ENCODE measurements around the gene NOC2L. TPM values are rescaled to one million over a fixed set of nuclear protein-coding genes. Genes with fewer than 3 reads are reported as not detected.

The NOC2L gene
- total and polyA plus RNA-seq, 9 of the 15 experiments (the other 6 are each of a cell fraction or from before 2014, with no cell fraction given), result 4.0 to 410 (median 200) TPM

DNA sequence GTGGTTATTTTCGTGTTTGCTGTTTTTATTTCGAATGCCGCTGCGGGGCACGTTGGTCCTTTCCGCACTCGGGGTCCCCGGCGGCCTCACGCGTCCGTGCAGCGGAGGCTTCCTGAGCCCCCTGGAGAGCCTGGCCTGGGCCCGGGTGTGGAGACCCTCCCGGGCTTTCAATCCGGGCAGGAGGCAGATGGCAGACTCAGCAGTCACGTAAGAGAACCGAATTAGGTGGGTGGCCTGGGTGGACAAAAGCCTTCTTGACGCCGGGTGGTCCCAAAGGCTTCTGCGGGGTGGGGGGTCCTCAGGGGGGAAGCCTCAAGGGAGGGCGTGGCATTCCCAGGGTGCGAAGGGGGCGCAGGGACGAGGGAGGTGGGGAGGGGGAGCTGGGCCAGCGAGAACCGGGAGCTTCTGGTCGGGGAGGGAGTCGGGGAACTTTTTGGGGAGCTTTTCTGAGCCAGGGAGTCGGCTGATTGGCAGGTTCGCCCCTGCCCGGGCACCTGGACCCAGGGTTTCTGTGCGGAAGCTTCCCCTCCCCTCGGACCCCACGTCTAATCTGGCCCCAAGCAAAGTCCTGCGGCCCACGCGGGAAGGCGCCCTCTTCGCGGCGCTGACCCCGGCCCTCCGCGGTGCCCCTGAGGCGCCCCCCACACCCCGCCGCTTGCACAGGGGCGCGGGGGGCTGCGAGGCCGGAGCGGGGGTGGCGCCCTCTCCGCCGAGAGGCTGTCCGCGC, 42.2 kb upstream of the NOC2L start (continued):
- TF ChIP-seq, protein P1, sequence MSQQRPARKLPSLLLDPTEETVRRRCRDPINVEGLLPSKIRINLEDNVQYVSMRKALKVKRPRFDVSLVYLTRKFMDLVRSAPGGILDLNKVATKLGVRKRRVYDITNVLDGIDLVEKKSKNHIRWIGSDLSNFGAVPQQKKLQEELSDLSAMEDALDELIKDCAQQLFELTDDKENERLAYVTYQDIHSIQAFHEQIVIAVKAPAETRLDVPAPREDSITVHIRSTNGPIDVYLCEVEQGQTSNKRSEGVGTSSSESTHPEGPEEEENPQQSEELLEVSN (IDR thresholded peaks at IDR 0.05; ENCODE audit: borderline replicate concordance in 1 of 2, extremely low read depth in 1 of 2, insufficient read depth in 1 of 2, insufficient read length in 1 of 2, low read depth in 1 of 2, low read length in 1 of 2, poor library complexity in 1 of 2, severe bottlenecking in 1 of 2), result no peak
- TF ChIP-seq DPF2 (IDR thresholded peaks at IDR 0.05) (0 out of 2 replicates have a peak, but pooled peaks have one; percentile 3), RFX1 (IDR thresholded peaks at IDR 0.05) (no peak), PRMT5 (CRISPR knock-in tag; IDR thresholded peaks at IDR 0.05) (0 out of 2 replicates have a peak, but pooled peaks have one; percentile 44), MTA1 (IDR thresholded peaks at IDR 0.05; ENCODE audit: borderline replicate concordance) (no peak), CBX3 (IDR thresholded peaks at IDR 0.05; ENCODE audit: borderline replicate concordance in 1 of 2, low read length in 2 of 2) (no peak), RBM25 (IDR thresholded peaks at IDR 0.05; ENCODE audit: low read depth, low read length, severe bottlenecking) (no peak), TCF7 (IDR thresholded peaks at IDR 0.05; ENCODE audit: borderline replicate concordance) (0 out of 2 replicates have a peak, but pooled peaks have one; percentile 2)
- TF ChIP-seq, protein P2, sequence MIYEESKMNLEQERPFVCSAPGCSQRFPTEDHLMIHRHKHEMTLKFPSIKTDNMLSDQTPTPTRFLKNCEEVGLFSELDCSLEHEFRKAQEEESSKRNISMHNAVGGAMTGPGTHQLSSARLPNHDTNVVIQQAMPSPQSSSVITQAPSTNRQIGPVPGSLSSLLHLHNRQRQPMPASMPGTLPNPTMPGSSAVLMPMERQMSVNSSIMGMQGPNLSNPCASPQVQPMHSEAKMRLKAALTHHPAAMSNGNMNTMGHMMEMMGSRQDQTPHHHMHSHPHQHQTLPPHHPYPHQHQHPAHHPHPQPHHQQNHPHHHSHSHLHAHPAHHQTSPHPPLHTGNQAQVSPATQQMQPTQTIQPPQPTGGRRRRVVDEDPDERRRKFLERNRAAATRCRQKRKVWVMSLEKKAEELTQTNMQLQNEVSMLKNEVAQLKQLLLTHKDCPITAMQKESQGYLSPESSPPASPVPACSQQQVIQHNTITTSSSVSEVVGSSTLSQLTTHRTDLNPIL (CRISPR knock-in tag; IDR thresholded peaks at IDR 0.05), result no peak
- TF ChIP-seq, protein P3, sequence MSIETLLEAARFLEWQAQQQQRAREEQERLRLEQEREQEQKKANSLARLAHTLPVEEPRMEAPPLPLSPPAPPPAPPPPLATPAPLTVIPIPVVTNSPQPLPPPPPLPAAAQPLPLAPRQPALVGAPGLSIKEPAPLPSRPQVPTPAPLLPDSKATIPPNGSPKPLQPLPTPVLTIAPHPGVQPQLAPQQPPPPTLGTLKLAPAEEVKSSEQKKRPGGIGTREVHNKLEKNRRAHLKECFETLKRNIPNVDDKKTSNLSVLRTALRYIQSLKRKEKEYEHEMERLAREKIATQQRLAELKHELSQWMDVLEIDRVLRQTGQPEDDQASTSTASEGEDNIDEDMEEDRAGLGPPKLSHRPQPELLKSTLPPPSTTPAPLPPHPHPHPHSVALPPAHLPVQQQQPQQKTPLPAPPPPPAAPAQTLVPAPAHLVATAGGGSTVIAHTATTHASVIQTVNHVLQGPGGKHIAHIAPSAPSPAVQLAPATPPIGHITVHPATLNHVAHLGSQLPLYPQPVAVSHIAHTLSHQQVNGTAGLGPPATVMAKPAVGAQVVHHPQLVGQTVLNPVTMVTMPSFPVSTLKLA (conservative IDR thresholded peaks at IDR 0.05), result peak; percentile 76 to 84; a peak in 3 of 4 replicates
- TF ChIP-seq, protein P4, sequence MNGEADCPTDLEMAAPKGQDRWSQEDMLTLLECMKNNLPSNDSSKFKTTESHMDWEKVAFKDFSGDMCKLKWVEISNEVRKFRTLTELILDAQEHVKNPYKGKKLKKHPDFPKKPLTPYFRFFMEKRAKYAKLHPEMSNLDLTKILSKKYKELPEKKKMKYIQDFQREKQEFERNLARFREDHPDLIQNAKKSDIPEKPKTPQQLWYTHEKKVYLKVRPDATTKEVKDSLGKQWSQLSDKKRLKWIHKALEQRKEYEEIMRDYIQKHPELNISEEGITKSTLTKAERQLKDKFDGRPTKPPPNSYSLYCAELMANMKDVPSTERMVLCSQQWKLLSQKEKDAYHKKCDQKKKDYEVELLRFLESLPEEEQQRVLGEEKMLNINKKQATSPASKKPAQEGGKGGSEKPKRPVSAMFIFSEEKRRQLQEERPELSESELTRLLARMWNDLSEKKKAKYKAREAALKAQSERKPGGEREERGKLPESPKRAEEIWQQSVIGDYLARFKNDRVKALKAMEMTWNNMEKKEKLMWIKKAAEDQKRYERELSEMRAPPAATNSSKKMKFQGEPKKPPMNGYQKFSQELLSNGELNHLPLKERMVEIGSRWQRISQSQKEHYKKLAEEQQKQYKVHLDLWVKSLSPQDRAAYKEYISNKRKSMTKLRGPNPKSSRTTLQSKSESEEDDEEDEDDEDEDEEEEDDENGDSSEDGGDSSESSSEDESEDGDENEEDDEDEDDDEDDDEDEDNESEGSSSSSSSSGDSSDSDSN (IDR thresholded peaks at IDR 0.05; ENCODE audit: borderline replicate concordance in 1 of 2, low read depth in 2 of 2, low read length in 2 of 2), result no peak
